HG02938 (cell line): ENCODE data around the gene RAB3D.

Experiments
- ATAC-seq: cut with Tn5 transposase; IDR thresholded peaks from one replicate; pipeline ENCODE4 v1.9.1; 2021; ENCODE audit warnings: mild to moderate bottlenecking, moderate library complexity; ENCODE audit not compliant: unreplicated experiment

Gene RAB3D

DNA sequence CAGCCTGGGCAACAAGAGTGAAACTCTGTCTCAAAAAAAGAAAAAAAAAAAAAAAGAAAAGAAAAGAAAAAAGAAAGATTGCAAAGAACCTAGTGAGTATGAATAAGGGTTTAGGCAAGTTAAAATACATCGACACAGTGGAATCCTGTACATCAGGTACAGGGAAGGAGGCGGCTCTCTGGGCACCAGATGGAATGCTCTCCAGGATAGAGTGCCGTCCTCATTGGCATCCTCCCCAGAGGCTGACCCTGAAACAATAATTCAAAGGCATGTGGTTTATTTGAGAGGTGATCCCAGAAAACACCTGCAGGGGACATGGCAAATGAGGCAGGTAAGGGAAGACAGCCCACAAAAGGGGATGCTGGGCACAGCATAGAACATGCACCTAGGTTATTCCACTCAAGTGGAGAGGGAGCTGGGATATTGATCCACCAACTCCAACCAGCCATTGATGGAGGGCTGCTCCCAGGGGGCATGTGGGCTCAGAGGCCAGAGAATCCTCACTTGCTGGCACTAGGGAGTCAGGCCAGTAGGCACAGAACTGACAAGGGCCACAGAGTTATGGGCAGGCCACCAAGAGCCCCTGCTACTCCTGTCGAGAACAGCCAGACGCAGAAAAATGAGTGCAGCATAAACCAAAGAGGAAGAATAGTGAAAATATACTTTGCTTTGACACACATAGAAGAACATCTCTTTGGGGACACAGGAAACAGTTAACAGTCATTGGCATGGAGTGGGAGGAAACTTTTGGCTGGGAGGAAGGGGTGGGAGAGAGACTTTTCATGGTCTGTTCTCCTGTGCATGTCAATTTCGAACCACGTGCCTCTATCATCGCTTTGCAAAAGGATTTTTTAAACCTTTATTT is 39.3 kb downstream of the RAB3D start:
- no peak for ATAC-seq

DNA sequence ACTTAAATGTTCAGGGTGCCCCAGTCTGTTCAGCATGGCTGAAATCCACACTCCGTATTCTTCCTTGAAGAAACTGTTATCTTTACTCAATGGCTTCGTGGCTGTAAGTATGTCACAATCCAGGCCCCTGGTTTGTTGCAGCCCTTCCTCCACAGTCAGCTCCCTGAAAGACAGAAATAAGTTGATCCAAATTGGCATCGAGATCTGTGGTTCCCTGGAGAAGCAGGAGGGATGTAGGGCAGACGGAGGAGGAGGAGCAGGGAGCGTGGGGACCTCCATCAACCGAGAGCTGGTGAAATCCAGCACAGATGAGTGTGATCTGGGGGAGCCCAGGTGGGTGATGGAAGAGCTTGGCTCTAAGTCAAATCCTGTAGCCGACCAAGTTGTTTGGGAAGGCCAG is 43.2 kb downstream of the RAB3D start:
- no peak for ATAC-seq

DNA sequence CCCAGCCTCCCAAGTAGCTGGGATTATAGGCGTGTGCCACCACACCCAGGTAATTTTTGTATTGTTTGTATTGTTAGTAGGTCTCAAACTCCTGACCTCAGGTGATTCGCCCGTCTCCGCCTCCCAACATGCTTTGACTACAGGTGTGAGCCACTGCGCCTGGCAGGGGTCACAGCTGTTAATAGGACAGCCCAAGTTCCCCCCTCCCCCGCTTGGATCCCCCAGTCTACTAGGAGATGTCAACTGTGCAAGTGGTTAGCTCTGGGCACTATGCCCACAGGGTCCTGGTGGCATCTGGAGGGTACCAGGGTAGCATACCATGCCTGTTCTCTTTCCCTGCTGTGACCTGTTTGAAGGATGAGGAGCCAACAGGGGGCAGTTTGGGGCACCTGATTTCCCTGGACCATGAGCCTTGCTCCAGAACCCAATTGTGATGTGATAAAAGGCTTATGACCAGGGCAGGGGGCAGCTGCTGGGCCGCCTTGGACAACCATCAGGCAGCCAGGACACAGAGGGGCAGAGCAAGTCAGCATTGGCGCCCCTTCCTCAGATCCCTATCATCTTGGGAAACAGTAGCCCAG is 43.7 kb downstream of the RAB3D start, which contains the start of gene TSPAN16:
Gene TSPAN16 (plus strand): TSS at position 496 of the 581 bp plus-strand sequence. CDS start 138 bp downstream, outside the sequence.
- ATAC-seq: no peak

DNA sequence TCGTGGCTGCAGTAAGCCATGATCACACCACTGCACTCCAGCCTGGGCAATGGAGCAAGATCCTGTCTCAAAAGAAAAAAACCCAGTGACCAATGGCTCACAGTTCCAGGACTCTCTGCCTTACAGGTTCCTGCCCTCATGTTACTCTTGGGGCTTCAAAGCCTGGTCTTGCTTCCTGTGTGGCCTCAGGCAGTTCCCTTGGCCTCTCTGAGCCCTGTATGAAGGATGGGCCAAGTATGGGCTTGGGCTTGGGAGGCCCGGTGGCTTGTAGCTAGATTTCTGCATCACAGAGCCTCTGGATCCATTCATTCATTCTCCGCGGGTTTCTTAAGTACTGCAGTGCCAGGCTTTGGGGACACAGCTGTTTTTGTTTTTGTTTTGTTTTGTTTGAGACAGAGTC is 44.3 kb downstream of the RAB3D start:
- ATAC-seq: no peak

DNA sequence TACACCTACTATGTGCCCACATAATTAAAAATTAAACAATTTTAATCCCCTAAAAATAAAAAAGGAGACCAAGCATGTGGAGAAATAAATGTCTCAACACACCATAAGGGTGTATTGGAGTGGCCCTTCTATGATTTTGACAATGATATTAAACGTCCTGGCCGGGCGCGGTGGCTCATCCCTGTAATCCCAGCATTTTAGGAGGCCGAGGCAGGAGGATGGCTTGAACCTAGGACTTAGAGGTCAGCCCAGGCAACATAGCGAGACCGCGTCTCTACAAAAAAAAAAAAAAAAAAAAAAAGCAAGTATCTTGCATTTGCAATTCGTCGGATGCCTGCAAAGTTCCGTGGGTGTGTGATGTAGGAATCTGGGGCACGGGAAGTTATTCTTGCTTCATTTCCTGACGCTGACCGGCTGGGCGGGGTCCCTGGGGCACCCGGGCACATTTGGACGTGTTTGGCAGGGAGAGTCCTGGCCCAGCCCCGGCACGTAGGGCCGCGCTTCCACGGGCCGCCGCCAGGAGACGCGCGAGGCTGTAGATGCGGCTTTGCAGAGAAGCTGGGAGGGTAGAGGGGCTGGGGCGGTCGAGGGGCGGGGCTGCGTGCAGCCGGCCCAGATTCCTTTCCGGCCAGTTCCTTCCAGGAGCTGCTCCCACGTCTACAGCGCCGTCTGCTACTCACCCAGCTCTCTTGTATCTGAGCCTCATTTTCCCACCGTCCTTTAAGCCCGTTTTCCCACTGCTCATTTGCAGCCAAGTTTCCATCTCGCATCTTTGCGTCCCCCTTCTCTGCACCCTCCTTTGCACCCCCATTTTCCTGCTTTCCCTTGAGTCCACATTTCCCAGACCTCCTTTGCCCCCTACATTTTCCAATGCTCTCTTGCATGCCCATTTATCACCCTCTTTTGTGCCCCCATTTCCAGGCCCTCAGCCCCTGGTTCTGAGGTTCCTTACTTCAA is 45.7 kb downstream of the RAB3D start:
- ATAC-seq: no peak

DNA sequence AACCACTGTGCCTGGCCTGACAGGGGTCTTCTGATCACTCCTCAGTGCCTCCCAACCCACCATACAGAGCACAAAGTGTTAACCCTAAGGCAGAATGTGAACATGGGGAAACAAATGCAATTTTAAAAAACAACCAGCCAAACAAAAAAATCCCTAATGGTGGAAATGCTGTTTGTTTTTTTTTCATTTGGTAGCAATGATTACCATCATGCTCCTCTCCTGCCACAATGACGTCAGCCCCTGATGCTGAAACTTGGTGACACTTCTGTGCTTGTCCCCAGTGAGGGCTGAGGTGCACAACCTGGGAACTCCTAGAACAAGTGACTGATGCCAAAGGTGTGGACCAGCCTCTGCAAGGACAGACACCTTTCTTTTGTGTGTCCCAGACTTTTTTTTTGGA is 47.5 kb downstream of the RAB3D start:
- ATAC-seq: no peak

DNA sequence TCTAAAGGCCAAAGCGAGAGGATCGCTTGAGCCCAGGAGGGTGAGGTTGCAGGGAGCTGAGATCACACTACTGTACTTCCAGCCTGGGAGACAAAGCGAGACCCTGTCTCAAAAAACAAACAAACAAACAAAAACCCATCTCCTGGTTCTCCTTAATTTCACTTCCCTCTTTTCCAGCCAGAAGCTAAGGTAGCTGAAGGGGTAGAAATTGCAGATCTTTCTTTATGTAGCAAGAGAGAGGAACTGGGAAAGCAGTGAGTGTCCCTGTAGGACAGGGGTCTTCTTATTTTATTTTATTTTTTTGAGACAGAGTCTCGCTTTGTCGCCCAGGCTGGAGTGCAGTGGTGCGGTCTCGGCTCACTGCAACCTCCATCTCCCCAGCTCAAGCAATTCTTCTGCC is 48.0 kb downstream of the RAB3D start:
- no peak for ATAC-seq

DNA sequence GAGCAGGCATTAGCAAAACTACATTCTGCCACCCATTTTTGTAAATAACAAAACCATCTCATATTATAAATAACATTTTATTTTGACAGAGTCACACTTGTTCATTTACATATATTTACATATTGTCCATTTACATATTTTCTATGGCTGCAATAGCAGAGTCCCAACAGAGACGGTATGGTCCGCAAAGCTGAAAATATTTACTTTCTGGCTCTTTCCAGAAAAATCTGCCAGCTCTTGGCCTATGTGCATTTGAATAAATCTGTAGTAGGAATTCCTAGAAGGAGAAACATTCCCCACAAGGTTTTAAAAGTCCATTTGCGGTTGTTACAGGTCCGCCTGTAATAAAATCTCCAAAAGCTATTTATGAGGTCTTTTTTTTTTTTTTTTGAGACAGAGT is 49.2 kb downstream of the RAB3D start:
- ATAC-seq: no peak

DNA sequence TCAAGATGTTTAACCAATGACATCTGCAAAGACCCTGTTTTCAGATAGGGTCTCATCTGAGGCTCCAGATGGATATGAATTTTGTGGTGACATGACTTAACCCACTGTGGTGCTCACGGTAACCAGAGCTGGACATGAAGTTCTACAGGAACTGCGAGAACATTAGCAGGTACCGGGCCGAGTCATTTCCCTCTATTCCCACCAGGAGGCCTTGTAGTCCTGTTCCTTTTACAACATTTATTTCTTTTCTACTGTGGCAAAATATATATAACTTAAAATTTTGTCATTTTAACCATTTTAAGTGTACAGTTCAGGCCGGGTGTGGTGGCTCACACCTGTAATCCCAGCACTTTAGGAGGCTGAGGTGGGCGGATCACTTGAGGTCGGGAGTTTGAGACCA is 51.1 kb downstream of the RAB3D start:
- no peak for ATAC-seq

DNA sequence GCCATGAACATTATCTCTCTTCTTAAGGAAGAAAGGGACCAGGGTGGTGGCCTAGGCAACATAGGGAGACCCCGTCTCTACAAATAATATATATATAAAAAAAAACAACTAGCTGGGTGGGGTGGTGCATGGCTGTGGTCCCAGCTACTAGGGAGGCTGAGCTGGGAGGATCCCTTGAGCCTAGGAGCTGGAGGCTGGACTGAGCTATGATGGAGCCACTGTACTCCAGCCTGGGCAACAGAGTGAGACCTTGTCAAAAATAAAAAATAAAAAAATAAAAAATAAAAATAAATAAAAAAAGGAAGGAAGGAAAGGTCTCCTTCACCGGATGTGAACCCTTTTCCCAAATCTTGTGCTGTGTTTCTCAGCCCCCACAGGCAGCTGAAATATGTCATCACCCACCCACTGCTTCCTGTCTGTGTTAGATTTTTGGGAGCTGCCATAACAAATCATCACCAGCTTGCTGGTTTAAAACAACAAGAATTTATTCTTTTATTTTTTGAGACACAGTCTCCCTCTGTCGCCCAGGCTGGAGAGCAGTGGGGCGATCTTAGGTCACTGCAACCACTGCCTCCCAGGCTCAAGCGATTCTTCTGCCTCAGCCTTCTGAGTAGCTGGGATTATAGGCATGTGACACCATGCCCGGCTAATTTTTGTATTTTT is 53.0 kb downstream of the RAB3D start:
- ATAC-seq: no peak

DNA sequence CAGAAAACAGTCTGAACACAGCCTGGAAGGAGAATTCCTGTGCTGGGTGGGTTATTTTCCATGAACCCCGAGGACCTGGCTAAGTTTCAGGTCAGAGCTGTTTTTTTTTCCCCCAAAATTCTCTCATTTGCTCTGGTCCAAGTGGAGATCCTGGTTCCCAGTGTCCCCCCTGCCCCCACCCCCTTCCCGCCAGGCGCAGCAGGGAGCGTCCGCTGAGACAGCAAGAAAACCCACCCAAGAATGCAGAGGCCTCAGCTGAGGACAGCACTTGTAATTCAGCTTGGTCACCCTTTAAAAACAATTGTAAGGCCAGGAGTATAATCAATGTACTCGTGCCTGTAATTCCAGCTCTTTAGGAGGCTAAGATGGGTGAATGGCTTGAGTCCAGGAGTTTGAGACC is 54.9 kb downstream of the RAB3D start:
- ATAC-seq: no peak

DNA sequence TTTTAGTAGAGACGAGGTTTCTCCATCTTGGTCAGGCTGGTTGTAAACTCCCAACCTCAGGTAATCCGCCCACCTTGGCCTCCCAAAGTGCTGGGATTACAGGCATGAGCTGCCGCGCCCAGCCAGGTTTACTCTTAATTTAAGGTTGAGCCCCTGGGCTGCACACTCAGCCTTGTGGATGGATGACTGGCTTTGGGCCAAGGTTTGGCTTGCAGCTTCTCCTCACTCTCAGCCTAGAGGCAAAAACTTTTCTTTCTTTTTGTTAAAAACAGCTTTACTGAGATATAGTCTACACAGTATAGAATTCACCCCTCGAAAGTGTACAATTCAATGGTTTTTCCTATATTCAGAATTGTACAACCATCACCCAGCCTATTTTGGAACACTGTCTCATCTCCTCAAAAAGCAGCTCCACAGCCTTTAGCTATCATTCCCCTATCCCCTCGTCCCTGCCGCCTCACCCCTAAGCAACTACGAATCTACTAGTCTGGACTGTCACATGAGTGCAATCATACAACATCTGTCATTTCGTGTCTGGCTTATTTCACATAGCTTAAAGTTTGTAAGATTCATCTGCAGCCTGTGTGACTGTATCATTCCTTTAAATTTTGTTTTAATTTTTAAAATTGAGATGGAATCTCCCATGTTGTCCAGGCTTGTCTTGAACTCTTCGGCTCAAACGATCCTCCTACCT is 58.0 kb downstream of the RAB3D start:
- no peak for ATAC-seq

DNA sequence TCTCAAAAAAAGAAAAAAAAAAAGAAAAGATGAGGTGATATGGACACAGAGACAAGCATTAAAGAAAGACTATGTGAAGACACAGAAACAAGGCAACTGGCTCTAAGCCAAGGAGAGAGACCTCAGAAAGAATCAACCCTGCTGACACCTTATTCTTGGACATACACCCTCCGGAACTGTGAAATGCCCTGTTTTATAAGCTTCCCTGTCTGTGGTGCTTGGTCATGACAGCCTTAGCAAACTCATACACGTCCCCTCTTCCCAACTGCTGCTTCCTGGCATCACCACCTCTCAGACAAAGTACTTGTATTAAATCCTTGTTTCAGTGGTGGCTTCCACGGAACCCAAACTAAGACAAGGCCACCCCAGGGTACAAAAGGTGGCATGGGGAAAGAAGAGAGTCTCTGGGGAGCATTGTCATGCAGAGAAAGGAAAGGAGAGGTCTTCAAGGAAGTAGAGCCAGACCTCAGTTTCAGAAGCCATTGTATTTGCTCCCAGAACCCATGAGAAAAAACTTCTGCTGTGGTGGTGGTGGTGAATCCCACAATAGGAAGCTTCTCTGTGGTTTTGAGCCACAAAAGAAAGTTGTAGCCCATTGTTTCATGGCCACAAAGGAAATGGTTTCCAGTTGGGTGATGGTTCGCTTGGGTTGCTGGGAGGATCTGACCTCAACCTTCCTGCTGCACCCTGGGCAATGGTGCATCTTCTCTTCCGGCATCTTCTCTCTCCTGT is 59.8 kb downstream of the RAB3D start:
- ATAC-seq: no peak

DNA sequence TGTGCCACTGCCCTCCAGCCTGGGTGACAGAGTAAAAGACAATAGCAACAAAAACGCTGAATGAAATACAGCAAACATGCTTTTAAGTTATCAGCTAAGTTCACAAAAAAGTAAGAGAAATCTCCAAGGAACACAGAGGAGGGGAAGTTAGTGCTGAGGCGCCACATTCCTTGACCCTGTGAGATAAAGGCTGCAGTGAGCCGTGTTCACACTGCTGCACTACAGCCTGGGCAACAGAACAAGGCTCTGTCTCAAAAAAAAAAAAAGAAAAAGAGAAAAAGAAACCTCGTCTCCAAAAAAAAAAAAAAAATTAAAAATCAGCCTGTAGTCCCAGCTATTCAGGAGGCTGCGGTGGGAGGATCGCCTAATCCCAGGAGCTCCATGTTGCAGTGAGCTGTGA is 60.8 kb downstream of the RAB3D start:
- no peak for ATAC-seq

DNA sequence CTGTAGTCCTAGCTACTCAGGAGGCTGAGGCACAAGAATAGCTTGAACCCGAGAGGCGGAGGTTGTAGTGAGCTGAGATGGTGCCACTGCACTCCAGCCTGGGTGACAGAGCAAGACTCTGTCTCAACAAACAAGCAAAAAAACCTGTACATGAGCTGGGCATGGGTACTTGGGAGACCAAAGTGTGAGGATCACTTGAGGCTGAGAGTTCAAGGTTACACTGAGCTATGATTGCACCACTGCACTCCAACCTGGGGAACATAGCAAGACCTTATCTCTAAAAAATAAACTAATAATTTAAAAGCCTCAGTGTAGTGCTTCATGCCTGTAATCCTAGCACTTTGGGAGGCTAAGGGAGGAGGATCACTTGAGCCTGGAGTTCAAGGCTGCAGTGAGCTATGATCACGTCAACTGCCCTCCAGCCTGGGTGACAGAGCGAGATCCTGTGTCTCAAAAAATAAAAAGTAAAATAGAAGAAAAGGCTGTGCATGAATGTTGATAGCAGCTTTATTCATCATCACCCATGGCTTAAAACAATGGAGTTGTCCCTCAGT is 64.8 kb downstream of the RAB3D start:
- no peak for ATAC-seq

DNA sequence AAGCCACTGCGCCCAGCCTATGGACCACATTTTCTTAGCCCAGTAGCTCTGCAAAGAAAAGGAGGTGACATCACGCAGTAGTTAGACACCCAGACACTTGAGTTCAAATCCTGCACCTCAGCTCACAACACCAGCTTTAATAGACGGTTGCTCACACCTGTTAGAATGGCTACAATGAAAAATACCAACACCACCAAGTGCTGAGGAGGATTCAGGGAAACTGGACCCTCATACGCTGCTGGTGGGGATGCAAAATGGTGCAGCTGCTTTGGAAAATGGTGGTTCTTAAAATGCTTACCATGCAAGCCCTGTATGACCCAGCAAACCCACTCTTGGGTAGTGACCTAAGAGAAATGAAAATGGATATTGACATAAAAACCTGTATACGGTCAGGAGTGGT is 65.5 kb downstream of the RAB3D start:
- no peak for ATAC-seq

DNA sequence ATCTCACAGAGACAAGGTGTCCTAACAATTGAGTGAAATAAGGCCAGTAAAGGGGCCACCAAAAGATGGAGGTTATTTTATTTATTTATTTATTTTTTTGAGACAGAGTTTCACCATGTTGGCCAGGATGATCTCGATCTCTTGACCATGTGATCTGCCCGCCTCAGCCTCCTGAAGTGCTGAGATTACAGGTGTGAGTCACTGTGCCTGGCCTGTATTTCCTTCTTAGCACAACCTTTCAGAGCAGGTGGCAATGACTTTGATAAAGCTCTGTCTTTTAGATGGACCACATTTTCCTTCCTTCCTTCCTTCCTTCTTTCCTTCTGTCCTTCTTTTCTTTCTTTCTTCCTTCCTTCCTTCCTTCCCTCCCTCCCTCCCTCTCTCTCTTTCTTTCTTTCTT is 66.2 kb downstream of the RAB3D start:
- no peak for ATAC-seq
